A549 treated with ZK216348 at 1 μM for 4 hours (cell line): Measurements from ENCODE around the gene SPG11. TPM values are rescaled to one million over a fixed set of nuclear protein-coding genes. Genes with fewer than 3 reads are reported as not detected.

Source experiments
- total RNA-seq: library from RNA; stranded (reverse); fragments of 200-300 nt; extraction: Qiagen RNA extraction; gene quantifications from 5 replicates; pipeline ENCODE4 v1.2.3, GENCODE V29; 2022; ENCODE audit warnings: low read depth

Gene SPG11, protein sequence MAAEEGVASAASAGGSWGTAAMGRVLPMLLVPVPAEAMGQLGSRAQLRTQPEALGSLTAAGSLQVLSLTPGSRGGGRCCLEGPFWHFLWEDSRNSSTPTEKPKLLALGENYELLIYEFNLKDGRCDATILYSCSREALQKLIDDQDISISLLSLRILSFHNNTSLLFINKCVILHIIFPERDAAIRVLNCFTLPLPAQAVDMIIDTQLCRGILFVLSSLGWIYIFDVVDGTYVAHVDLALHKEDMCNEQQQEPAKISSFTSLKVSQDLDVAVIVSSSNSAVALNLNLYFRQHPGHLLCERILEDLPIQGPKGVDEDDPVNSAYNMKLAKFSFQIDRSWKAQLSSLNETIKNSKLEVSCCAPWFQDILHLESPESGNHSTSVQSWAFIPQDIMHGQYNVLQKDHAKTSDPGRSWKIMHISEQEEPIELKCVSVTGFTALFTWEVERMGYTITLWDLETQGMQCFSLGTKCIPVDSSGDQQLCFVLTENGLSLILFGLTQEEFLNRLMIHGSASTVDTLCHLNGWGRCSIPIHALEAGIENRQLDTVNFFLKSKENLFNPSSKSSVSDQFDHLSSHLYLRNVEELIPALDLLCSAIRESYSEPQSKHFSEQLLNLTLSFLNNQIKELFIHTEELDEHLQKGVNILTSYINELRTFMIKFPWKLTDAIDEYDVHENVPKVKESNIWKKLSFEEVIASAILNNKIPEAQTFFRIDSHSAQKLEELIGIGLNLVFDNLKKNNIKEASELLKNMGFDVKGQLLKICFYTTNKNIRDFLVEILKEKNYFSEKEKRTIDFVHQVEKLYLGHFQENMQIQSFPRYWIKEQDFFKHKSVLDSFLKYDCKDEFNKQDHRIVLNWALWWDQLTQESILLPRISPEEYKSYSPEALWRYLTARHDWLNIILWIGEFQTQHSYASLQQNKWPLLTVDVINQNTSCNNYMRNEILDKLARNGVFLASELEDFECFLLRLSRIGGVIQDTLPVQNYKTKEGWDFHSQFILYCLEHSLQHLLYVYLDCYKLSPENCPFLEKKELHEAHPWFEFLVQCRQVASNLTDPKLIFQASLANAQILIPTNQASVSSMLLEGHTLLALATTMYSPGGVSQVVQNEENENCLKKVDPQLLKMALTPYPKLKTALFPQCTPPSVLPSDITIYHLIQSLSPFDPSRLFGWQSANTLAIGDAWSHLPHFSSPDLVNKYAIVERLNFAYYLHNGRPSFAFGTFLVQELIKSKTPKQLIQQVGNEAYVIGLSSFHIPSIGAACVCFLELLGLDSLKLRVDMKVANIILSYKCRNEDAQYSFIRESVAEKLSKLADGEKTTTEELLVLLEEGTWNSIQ (N-terminal part only)
- total RNA-seq = 7.6 to 9.5 TPM (median 8.6 TPM) in 5 replicates

DNA sequence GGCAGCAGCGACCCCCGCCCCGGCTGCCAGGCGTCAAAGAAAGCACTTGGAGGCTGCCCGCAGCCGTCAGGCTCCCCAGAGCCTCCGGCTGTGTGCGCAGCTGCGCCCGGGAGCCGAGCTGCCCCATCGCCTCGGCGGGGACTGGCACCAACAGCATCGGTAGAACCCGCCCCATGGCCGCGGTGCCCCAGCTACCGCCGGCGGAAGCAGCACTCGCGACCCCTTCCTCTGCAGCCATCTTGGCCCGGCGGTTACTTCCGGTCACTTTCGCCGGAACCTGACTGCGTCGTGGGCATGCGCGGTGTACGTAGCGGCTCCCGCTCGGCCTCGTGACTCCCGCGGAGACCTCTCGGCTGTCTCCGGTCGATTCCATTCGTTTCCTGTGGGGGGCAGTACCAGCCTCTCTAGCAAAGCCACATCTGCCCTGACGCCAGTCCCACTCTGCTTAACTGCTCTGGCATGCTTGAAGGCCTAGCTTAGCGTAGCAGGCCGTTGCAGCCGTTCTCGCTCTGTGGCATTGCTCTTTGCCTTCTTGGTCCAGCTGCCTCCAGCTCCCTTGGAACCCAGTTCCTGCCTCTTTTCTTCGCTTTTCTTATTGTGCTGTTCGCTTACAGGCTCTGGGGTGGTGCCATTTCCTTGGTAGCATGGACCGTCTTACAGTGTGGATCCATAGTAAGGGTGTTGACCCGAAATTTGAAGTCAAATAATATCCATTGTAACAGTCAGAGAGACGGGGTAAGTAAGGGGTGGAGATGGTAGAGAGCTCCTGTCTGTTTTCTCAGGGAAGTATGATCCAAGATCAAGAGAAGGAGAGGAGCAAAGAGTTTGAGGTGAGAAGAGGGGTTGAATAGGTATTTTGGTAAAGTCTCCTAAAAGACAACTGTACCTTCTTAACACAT is at the start of gene SPG11:
SPG11 (minus strand) TSS at position 253 of the 899 bp plus-strand sequence; CDS start at position 238, 15 bp downstream.

DNA sequence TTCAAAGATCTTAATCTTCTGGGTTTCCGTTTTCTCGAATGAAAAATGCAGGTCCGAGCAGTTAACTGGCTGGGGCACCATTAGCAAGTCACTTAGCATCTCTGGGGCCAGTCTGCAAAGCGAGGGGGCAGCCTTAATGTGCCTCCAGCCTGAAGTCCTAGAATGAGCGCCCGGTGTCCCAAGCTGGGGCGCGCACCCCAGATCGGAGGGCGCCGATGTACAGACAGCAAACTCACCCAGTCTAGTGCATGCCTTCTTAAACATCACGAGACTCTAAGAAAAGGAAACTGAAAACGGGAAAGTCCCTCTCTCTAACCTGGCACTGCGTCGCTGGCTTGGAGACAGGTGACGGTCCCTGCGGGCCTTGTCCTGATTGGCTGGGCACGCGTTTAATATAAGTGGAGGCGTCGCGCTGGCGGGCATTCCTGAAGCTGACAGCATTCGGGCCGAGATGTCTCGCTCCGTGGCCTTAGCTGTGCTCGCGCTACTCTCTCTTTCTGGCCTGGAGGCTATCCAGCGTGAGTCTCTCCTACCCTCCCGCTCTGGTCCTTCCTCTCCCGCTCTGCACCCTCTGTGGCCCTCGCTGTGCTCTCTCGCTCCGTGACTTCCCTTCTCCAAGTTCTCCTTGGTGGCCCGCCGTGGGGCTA is 47.8 kb upstream of the SPG11 start, which contains the start of the genes B2M and PATL2:
B2M (plus strand) TSS at position 422 of the 647 bp plus-strand sequence; CDS start at position 452, 30 bp downstream.
PATL2 (minus strand) TSS at position 228 of the 647 bp plus-strand sequence. CDS start 34,833 bp downstream, outside the sequence.

DNA sequence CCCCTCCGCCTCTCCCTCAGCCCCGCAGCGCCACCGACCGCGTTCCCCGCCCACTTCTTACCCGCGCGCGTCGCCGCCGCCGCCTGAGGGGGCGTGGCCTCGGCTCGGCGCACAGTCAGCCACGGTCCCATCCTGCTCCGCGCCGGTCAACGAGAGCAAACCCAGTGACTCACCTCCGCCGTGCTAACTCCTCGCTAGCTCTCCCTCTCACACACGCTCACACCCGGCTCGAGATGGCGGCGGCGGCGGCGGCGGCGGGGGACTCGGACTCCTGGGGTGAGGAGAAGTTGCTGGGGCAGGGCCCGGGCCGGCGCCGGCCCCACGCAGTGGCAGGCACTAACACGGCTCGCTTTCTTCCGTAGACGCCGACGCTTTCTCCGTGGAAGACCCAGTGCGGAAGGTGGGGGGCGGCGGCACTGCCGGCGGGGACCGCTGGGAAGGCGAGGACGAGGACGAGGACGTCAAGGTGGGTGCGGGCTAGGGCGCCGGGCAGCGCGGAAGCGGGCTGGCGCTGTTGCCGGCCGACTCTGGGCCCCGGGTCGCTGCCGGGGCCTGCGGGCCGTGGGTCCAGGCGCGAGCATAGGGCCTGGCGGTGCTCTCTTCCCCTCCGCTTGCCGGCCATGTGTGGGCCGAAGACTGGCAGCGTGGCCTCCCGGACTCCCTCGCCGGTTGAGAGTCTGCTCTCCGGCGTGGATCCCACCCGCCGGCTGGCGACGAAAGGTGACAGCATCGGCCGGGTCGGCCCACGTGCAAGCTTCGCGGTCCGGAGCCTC is 126.3 kb downstream of the SPG11 start, which contains the start of gene EIF3J:
EIF3J (plus strand) TSS at position 186 of the 773 bp plus-strand sequence; CDS start at position 234, 48 bp downstream.

Other genes with a start within 250 kb of the SPG11 start
- gene CTDSPL2, start 236.0 kb downstream of the SPG11 start, total RNA-seq = 8.7 to 21.1 TPM (median 16.7 TPM) in 5 replicates
- 88.7 to 186 TPM (median 89.0 TPM) in 5 replicates for gene EIF3J, start 126.5 kb downstream of the SPG11 start, total RNA-seq
- gene PATL2, start 47.7 kb upstream of the SPG11 start, total RNA-seq = 0.13 to 0.28 TPM (median 0.27 TPM) in 3 of 5 replicates, not detected in the others
- 392 to 502 TPM (median 408 TPM) in 5 replicates for gene B2M, start 47.9 kb upstream of the SPG11 start, total RNA-seq
- 4.8 to 8.3 TPM (median 7.1 TPM) in 5 replicates for gene TRIM69, start 72.9 kb upstream of the SPG11 start, total RNA-seq